D341Med (cell line): ENCODE data around the gene STYXL2.

ENCODE experiments used
- DNase-seq: peaks from one replicate; pipeline ENCODE4 v3.0.0; 2012; ENCODE audit warnings: low spot score

STYXL2 gene

GRCh38 chr1:167136806-167137205, 42.9 kb downstream of the STYXL2 start:
- DNase-seq, result no peak

DNA sequence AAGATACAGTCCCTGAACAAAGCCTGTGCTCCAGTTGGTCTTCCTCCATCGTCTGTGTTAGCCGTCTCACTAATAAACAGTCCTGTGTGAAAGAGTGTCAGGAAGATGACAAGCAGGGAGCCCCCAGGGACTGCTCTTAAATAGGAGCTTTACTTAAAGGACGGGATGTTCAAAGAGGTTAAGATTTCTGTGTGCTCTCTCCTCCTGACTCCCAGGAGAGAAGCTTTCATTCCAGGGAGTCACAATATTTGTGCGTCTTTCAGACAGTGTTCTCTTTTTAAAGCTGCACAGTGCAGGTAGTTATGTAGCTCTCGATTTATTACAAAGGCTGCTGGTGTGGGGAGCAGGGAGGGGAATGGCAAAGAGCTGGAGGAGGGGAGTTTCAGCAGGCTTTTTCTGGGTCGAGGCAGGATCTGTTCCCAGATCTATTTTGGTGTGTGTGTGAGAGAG, 43.5 kb downstream of the STYXL2 start:
- peak; percentile 73 for DNase-seq

DNA sequence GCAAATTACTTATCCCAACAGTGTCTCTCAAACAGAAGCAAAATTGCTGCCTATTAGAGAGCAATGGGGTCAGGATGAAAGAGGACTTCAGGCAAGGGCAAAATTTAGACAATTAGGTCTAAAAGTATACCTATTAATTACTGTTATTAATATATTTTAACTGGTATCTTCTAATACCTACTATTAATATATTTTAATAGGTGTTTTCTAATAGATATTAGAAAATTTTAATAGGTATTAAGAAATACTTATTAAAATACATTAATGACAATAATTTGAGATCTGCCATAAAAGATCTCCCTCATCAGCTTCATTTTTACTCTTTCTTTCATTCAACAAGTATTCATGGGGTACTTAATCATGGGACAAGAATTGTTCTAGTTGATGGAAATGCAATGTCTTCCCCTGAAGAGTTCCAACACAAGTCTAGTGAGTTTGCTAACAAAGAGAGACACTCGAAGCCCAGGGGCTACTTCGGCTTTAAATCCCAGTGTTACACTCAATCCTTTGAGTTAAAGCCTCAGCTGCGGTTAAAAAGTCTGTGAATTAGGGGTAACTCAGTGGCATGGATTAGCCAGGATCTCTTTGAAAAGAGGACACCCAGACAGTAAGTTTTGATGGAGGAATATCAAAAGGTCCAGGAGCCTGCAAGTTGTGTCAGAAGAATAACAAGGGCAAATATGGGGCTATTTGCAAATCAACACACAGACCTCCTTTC, 44.1 kb downstream of the STYXL2 start:
- no peak for DNase-seq

GRCh38 chr1:167138703-167139102, 44.8 kb downstream of the STYXL2 start:
- DNase-seq, result no peak

- no peak for DNase-seq
Measured at GRCh38 chr1:167141963-167142362, 48.1 kb downstream of the STYXL2 start.
